HG03442 (cell line): ENCODE data around the gene PLD4.

Source experiments
- ATAC-seq: cut with Tn5 transposase; IDR thresholded peaks from one replicate; pipeline ENCODE4 v1.9.1; 2021; ENCODE audit warnings: mild to moderate bottlenecking, moderate library complexity; ENCODE audit not compliant: unreplicated experiment

Gene PLD4

DNA sequence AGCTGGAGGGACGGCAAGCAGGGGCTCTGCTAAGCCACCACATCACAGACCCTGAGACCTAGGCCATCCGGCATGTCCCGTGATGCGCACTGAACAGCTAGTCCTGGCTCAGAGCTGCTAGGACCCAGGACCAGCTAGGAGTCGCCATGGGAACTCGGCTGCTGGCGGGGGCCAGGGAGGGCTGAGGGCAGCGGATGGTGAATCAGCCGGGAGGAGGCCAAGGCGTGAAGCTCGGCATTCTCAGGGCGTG is 48.4 kb downstream of the PLD4 start:
- no peak for ATAC-seq

DNA sequence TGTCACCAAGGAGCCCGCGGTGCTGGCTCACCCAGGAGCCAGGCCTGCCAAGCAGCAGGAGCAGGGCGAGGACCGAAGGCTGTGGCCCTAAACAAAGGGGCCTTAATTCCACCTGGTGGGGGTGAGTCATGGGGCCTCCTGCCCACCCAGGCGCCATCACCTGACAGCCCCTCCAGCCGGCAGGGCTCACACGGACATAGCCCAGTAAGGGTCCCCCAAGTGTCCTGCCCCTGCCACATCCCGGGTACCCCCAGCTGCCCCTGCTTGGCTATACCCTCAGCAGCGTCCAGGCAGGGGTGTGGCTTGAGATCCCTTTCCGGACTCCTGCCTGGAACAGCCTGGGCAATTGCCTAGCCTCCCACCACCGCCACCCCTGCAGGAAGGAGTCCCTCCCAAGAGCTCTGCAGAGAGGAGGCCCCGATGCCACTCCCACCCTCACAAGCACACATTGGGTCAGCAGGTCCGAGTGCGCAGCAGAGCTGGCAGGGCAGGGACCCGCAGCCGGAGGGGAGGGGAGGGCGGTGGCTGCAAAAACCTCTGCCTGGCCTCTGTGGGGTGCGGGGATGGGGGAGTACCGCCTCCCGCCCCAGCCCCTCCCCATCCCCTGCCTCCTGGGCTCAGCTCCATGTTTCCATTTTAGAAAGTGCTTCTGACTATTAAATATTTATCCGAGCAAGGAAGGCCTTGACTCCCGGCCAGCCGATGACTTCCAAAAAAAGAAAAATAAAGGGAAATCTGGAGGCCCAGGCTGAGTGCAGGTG is 48.9 kb downstream of the PLD4 start:
- ATAC-seq: no peak

DNA sequence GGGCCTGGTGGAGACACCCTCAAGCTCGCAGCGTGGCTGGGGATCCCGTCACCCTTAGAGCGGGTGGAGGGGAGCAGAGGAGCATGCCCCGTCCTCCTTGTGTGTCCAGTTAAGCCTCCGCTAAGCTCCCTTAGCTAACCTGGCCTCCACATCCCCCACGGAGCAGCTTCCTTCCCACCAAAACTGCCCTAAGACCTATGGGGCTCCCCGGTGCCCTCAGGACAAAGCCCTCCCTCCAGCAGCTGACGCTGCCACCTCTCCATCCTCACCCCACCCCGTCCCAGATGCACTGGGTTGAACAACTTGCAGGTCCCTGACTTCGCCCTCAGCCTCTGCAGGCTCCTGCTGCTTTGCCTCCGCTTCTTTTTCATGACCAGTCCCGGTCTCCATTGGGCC is 49.5 kb downstream of the PLD4 start:
- no peak for ATAC-seq

- ATAC-seq: no peak
Measured at GRCh38 chr14:104974665-104975390, 50.1 kb downstream of the PLD4 start.

DNA sequence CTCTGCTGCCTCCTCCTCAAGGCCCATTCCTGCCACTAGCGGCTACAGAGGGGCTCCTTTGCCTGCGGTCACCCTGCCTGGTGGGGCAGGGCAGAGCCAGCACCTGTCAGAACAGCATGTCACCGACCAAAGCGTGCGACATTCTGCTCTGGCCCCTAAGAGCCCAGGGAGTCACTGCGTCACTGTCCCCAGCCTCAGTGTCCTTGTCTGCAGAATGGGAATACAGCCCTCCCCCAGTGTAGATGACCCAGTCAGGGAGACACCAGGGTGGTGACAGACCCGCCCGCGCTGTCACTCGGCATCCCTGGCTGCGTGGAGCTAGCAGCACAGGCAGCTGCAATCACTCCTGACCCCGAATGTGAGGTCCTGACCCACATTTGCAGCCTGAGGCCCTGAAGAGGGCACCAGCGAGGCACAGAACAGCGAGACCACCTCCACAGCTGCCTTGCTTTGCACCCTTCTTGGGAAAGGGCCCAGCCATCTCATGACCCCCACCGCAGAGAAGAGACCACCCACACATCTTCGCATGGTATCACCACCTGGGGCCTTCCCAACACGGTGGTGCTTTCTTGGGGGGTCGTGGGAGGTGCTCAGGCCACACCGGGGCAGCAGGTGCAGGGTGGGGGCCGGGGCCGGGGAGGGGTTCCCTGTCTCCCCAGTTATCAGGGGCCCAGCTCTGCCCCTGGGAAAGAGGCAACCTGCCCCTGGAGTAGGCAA is 51.0 kb downstream of the PLD4 start:
- no peak for ATAC-seq

GRCh38 chr14:104976198-104977007 is 51.7 kb downstream of the PLD4 start:
- ATAC-seq: no peak

DNA sequence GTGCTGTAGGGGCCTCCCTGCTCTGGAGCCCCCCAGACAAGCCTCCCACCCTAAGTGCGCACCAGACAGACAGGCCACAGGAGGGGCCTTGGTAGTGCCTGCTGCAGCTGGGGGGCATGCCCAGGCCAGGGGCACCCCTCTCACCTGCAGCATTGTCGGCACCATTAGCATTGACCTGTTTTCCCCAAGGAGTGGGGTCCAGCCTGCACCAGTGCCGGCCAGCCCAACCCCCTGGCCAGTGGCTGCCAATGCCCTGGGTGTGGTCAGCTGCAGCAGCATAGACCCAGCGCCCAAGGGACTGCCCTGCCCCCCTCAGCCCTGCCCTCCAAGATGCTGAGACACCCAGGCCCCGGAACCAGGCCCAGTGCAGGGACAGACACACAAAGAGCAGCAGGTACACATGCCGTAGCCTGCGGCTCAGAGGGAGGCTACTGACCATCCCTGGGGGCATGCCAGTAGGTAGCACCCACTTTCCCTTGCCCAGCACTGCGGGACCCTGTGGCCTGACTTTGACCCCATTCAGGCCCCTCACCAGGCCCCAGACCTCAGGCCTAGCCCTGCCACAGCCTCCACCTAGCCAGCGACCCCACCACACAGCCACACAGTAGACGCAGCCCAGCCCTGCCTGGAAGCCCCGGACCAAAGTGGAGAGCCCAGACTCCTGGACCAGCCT is 52.5 kb downstream of the PLD4 start:
- no peak for ATAC-seq

DNA sequence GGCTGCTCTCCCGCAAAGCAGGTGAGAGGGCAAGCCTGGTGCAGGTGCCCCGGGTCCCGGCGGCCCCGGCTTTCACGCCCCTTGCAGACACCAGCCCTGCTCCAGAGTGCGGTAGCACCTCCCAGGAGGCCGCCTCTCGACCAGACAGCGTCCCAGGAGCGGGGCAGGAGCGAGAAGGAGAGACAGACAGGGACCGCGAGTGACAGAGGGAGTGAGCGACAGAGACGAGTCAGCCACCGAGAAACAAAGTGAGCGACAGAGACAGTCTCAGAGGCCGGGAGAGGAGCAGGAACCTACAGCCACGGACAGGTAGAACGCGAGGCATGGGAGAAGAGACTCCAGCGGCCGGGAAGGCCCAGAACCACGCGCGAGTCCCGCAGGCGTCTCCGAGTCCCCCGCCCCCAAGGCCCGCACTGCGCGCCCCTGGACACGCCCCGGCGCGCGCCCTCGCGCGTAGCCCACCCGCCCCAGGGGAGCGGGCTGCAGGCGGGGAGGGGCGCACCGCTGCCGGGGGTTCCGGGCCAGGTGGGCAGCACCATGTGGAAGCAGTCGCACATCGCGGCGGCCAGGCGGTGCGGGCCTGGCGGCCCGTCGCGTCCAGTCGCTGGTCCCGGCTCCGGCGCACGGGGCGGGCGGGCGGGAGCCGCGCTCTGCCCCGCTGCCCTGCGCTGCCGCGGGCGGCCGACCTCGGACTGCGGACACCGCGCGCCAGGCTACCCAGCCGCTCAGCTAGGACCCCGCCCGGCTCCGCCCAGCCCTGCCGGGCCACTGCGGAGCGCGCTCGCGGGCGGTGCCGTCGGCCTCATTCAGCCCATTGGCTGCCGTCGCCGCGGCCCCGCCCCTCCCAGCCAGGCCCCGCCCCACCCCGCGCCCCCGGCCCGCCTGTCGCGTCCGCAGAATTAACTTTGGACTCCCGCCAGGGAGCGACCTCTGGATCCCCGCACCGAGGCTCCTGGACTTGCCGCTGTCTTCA is 53.3 kb downstream of the PLD4 start, which contains the start of gene AHNAK2:
Gene AHNAK2, minus strand, starts transcription at position 694 of the 973 bp plus-strand sequence. Its CDS starts 137 bp downstream, at position 557.
- ATAC-seq: no peak

DNA sequence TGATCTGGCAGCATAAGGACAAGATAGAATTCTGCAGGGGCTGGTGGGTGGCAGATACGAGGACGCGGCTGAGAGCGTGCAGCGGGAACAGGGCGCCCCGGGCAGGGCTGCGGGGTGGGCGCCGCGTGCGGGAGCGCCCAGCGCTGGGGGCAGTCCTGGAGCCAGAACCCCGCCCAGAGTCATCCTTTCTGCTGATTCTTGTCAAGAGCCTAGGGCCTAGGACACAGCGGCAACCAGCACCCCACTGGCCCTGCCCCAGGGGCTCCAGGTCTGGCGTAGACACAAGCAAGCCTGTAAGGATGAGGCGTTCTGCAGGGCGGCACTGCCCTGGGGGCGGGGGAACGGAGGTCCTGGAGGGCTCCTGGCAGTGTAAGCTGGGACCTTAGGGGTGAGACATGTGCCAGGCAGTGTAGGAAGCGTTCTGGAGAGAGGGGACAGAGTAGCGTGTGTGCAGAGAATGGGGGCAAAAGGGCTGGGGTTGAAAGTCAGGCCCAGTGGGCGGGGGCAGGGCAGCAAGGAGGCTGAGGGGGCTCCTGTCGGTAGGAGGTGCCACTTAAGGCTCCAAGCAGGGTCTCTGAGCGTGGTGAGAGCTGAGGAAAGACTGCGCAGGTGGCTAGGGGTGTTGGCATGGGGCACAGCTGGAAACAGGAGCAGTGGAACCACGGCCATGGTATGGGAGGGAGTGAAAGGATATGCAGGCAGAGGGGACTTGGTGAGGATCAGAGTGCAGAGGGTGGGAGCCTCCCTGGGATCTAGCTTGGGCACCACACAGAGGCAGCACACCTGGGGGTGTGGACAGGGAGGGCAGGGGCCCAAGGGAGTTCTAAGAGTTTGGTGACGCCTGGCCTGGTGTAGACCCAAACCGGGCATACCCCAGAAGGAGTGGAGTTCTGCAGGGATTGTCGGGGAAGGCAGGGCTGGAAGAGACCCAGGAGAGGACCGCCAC is 54.3 kb downstream of the PLD4 start:
- no peak for ATAC-seq

- no peak for ATAC-seq
Measured at GRCh38 chr14:104979758-104980610, 55.3 kb downstream of the PLD4 start.

GRCh38 chr14:104980611-104981531 is 56.2 kb downstream of the PLD4 start:
- no peak for ATAC-seq

DNA sequence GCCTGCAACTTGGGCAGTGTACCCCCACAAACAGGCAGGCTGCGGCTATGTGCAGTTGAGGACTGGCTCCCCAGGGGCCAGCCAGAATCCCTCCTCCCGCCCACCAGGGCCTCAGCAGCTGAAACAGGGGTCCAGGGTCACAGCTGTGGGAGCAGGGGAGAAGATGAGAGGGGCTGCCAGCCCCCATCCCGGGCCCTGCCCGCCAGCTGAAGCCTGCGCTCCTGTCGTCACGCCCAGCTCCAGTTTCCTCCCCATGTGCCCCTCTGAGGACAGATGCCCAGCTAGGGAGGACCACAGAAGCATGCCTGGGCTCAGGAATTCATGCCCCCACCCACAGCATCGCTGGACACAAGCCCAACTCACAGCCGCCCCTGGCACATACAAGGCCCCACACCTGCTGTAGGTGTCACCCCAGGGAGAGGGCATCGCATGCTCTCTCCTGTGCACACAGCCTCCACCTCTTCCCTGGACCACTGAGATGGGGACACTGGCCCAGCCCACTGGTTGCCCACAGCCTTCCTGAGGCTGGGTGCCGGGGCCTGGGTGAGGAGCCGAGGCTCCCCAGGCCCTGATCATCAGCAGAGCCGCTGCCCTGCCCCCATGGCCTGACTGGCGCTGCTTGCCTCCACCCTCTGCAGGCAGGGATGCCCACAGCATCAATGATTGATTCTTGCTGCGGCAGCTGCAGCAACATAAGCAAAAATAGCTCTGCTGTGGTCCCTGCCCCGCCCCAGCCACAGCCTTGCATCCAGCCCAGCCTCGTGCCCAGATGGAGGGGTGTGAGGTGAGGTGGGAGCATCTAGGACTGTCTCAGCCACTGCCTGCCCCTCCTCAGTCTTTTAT is 57.2 kb downstream of the PLD4 start:
- no peak for ATAC-seq

DNA sequence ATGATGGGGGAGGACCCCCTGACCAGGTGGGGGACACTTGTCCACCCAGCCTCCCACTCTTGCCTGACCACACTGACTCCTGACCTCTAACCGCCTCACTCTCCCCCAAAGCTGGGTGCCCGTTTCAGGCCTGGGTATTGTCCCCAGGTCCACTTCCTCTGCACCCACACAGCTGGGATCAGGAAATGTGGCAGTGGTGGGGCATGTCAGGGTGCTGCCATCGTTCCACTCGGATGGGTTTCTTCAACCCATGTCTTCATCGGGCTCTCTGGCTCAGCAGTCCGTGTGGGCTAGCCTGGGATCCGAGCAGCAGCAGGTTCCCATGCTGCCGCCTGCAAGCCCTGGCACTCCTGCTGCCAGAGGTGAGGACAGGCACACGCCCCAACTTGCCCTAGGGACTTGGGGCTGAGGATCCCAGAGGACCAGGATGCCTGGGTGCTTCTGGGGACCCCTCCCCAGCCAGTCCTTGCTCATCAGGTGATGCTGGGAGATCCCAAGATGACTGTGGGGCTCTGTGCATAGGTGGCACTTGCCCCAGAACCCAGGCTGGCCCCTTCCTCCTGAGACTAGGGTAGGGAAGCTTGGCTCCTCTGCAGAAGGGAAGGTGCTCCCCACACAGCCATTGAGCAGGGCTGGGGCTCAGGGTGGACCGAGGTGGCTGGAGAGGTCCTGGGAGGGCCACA is 58.0 kb downstream of the PLD4 start:
- no peak for ATAC-seq
